ENCODE measurements around the gene SLC23A3.

DNA sequence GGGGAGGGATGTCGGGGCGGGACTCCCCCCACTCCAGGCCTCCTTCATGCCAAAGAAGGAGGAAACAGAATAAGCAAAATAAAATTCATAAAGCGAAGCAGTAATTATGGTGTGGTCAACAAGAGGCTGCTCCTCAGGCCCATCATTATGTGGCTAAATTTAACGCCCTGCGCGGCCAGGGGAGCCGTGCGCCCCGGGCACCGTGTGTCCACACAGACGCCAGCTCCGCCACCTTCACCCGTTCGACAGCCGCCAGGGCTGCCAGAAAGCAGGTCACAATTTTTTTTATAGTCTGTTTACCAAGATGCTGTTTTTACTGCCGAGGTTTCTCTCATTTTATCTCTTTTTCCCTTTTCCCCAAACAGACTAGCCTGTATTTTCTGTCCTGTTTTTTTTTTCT, 40.2 kb downstream of the SLC23A3 start:
- TF ChIP-seq, protein P1, sequence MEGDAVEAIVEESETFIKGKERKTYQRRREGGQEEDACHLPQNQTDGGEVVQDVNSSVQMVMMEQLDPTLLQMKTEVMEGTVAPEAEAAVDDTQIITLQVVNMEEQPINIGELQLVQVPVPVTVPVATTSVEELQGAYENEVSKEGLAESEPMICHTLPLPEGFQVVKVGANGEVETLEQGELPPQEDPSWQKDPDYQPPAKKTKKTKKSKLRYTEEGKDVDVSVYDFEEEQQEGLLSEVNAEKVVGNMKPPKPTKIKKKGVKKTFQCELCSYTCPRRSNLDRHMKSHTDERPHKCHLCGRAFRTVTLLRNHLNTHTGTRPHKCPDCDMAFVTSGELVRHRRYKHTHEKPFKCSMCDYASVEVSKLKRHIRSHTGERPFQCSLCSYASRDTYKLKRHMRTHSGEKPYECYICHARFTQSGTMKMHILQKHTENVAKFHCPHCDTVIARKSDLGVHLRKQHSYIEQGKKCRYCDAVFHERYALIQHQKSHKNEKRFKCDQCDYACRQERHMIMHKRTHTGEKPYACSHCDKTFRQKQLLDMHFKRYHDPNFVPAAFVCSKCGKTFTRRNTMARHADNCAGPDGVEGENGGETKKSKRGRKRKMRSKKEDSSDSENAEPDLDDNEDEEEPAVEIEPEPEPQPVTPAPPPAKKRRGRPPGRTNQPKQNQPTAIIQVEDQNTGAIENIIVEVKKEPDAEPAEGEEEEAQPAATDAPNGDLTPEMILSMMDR (optimal IDR thresholded peaks at IDR 0.05 in 1 of 3, IDR thresholded peaks at IDR 0.05 in 1 of 3, conservative IDR thresholded peaks at IDR 0.05 in 1 of 3; ENCODE audit: extremely low read depth in 1 of 3, insufficient read depth in 2 of 3, low read length in 3 of 3) = no peak
- no peak for TF ChIP-seq EZH2 (IDR thresholded peaks at IDR 0.05; ENCODE audit: low read length)

Data from keratinocyte (primary cell).